ENCODE results near the gene FARS2.

Gene FARS2

GRCh38 chr6:5584078-5584482 is 322.8 kb downstream of the FARS2 start:
- DNase-seq (ENCODE audit: low spot score): no peak

GRCh38 chr6:5587648-5588047 is 326.3 kb downstream of the FARS2 start:
- DNase-seq (ENCODE audit: low spot score): no peak

DNA sequence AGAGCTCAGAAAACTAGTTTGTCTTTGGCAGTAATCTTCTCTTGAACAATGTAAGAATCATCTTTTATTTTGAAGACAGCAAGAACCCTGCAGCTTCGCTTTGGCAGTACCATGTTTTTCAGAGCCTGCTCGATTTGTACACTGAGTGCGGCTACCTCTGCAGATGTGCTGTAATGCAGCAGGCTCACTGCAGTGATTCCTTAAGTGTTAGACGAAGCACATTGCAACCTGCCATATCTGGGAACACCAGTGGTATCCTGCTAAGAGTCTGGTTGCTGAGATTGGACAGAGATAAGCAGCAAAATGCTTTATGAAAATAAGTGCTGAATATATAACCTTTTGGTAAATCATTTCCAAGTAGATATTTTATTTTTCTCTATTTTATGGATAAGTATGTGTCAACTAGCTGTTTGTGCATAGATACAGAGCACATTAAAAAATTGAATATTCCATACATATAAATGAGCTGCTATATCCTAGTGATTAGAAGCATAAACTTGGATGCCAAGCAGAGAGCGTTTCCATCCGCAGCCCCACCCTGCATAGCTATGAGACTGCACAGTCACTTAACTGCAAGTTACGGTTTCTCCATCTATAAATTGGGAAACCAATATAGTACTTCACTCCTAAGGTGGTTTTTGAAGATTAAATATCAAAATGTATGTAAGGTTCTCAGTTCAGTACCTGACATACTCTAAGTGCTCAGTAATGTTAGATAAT is 328.3 kb downstream of the FARS2 start:
- no peak for DNase-seq (ENCODE audit: low spot score)

- DNase-seq (ENCODE audit: low spot score): no peak
Observed at GRCh38 chr6:5590187-5590586, 328.9 kb downstream of the FARS2 start.

DNA sequence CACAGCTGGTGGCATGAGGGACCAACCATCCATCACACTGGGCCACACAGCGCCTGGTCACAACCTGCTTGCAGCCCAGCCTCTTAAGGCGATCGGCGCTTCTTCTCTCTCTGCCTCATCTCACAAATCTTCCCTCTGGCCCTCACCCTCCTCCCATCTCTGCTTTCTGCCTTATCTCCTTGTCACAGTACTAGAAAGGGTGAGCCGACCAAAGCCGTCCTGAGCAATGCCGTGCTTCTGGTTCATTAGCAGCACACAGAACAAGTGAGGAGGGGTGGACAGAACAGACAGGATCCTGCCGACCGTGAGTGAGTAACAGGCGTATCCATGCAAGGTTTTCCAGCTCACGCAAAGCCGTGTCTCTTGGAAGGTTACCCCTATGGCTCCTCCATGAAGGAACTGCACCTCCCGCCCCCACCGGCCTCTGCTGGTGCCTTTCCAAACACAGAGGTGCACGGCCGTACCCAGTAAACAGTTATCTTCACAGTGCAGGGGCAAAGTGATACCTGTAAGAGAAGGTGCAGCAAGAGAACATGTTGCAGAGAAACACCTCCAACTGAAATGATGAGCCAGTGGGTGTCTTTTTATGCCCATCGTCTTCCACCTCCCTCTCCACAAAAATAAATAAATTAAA is 331.7 kb downstream of the FARS2 start:
- no peak for DNase-seq (ENCODE audit: low spot score)

DNA sequence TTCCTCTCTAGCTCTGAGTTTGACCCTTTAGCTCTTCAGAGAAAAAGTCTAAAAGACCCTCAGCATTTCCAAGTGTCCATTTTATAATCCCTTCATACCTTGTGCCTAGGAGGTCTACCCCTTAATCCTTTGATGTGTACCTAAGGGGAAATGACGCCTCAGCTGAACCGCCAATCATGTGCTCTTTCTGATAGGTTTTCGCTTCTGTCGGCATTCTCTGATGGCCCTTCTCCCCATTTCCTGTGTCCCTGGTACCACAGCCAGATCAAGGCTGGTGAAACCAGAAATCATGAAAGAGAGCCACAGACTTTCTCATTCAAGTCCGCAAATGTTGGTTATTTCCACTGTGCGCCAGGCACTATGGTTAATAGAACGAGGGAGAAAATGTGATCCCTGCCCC is 333.9 kb downstream of the FARS2 start:
- no peak for DNase-seq (ENCODE audit: low spot score)

- DNase-seq (ENCODE audit: low spot score): no peak
Observed at GRCh38 chr6:5597413-5597812, 336.1 kb downstream of the FARS2 start.

GRCh38 chr6:5598123-5598522 is 336.8 kb downstream of the FARS2 start:
- DNase-seq (ENCODE audit: low spot score): no peak

GRCh38 chr6:5599127-5599526 is 337.8 kb downstream of the FARS2 start:
- DNase-seq (ENCODE audit: low spot score): no peak

GRCh38 chr6:5605937-5606336 is 344.6 kb downstream of the FARS2 start:
- no peak for DNase-seq (ENCODE audit: low spot score)

GRCh38 chr6:5606546-5606945 is 345.2 kb downstream of the FARS2 start:
- DNase-seq (ENCODE audit: low spot score): no peak

DNA sequence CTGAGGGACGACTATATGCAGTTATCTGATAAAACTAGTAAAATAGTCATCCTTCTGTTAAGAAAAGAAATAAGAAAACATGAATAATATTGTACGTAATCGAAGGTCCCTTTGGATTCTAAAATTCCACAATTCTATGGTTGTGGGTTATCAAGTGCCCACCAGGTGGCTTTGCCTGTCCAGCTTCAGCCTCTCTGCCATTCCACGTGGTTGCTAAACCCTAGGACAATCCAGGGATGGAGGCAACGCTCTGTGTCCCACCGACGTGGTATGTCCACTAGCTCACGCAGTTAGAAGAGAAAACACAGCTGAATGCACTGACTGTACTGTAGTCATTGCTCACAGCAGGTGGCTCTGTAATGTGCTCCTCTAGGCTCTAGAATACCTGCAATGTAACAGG is 349.3 kb downstream of the FARS2 start:
- no peak for DNase-seq (ENCODE audit: low spot score)

DNA sequence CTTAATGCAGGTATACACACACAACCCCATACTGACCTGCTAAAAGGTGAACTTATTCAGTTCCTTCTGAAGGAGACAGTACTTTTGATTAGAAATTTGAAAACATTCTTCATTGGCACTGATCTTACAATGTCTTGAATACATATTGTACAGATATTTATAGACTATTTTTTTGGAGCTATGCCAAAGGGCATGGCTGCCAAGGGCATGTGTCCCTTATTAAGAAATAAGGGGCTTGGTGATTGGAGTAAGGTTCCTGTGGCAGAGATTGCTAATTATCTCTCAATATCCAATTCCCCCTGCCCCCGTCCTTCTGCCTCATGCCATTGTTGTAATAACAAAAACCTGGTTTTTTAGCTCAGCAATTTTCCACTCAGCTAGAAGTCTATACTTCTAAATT is 355.9 kb downstream of the FARS2 start:
- no peak for DNase-seq (ENCODE audit: low spot score)

GRCh38 chr6:5619249-5619648 is 357.9 kb downstream of the FARS2 start:
- DNase-seq (ENCODE audit: low spot score): peak; percentile 42

GRCh38 chr6:5622276-5623005 is 361.1 kb downstream of the FARS2 start:
- DNase-seq (ENCODE audit: low spot score): no peak

DNA sequence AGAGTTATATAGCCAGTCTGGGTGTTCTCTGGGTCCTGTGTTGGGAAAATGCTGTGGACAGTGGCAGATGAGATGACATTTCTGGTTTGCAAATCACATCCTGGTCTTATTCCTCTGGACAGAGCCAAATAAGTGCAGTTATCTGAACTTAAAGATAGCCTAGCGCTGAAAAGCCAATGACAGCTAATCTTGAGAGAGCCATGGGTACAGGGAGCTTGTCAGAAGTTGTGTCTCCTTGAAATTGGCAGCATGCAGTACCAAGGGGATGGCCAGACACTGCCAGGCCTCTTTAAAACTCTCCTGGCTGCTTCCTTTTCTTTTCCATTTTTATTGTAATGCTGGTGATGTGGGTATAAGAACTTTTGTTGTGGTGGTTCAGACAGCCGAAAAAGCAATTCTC is 362.5 kb downstream of the FARS2 start:
- DNase-seq (ENCODE audit: low spot score): no peak

- no peak for DNase-seq (ENCODE audit: low spot score)
Observed at GRCh38 chr6:5624256-5624655, 362.9 kb downstream of the FARS2 start.

DNA sequence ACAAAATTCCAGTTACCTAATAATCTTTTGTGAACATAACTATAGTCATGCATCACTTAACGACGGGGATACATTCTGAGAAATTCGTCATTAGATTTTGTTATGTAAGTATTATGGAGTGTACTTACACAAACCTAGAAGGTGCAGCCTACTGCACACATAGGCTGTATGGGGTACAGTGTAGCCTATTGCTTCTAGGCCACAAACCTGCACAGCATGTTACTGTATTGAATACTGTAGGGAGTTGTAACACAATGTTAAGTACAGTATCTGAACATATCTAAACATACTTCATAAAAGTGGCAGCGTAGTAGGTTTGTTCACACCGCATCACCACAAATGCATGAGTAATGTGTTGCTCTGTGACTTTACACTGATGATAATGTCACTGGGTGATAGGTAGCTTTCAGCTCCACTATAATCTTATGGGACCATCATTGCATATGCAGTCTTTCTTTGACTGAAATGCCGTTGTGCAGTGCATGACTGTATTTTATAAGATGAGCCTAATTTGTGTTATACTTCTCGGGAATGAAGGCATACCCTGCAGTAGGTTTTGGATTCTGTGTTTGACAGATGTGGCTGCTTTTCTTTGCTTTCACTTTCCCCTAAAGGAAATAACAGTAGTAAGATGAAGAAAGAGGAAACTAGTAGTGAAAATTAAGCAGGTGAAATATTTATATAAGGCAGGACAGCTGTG is 365.6 kb downstream of the FARS2 start:
- DNase-seq (ENCODE audit: low spot score): peak; percentile 11

DNA sequence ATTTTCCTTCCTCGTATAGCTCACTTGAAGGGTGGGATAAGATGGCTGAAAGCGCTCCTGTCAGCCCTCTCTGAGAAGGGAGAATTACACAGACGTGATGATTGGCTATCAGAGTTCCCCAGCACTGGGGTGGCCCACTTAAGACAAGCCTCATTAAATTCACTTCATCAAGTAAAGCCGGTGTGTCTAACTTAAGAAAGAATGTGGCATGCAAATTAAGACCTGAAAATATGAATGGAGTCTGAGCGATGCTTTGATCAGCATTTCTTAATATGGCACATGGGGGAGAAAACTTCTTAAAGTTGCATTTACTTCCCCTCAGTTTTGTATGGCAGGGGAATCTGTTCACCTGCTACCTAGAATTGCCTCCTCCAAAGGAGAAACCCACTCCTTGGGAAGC is 369.3 kb downstream of the FARS2 start:
- DNase-seq (ENCODE audit: low spot score): no peak

DNA sequence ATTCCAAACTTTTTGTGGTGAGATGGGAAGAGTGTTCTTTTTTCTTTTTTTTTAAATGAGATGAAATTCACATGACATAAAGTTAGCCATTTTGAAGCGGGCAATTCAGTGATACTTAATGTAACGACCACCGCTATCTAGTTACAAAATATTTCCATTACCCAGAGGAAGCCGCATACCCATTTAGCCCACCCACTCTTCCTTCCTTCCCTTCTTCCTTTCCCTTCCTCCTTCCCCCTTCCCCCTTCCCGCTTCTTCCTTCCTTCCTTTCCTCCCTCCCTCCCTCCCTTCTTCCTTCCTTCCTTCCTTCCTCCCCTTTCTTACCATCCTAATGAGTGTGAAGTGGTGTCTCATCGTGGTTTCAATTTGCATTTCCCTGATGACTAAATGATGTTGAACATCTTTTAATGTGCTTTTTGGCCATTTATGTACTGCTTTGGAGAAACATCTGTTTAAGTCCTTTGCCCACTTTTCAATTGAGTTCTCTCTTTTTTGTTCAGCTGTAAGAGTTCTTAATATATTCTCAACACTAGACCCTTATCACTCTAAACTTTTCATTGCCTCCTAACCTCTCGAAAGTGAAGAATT is 371.1 kb downstream of the FARS2 start:
- no peak for DNase-seq (ENCODE audit: low spot score)

- no peak for DNase-seq (ENCODE audit: low spot score)
Observed at GRCh38 chr6:5634525-5634924, 373.2 kb downstream of the FARS2 start.
